T-helper 17 cell (primary cell): ENCODE measurements around the gene ACTL6B. TPM values are rescaled to one million over a fixed set of nuclear protein-coding genes. Genes with fewer than 3 reads are reported as not detected.
"Not testable (repeated sequence)": the region's sequence is repeated elsewhere in the genome, so short reads cannot be mapped to it uniquely, and the experiment has no call there.

Experiments
- ATAC-seq: fragments of 150-1000 bp; cut with Tn5 transposase; 2 replicates; pipeline ENCODE4 v1.10.0; 2021; ENCODE audit warnings: mild to moderate bottlenecking, moderate library complexity
- DNase-seq, 3 donors: peaks; one replicate each; pipeline versions ENCODE4 v3.0.0 to v3.0.0-alpha.2; 2020 to 2021
- H3K9me3 ChIP-seq: one replicate; pipeline ENCODE4 v1.7.0; 2013; ENCODE audit warnings: low read length, mild to moderate bottlenecking; ENCODE audit not compliant: control insufficient read depth, poor library complexity, severe bottlenecking
- H3K27ac Mint-ChIP-seq: one replicate; pipeline ENCODE4 v1.8.0; 2022; ENCODE audit warnings: mild to moderate bottlenecking, moderate library complexity, mixed read lengths
- H3K27me3 Mint-ChIP-seq: one replicate; pipeline ENCODE4 v1.8.0; 2022; ENCODE audit warnings: mixed read lengths
- H3K36me3 Mint-ChIP-seq: one replicate; pipeline ENCODE4 v1.8.0; 2022; ENCODE audit warnings: low read depth, mixed read lengths
- H3K4me1 Mint-ChIP-seq: one replicate; pipeline ENCODE4 v1.8.0; 2022; ENCODE audit warnings: mild to moderate bottlenecking, mixed read lengths
- H3K4me3 Mint-ChIP-seq: one replicate; pipeline ENCODE4 v1.8.0; 2022; ENCODE audit warnings: mild to moderate bottlenecking, moderate library complexity, mixed read lengths
- total RNA-seq, 4 donors: library from RNA in 2 of 4; stranded (reverse) in 2 of 4; gene quantifications; one replicate each; pipeline ENCODE4 v1.2.3 and lab custom pipeline; 2022 to 2026

ACTL6B gene
- total RNA-seq, 2 donors from 2014 or later = not detected

- ATAC-seq (no peak), DNase-seq (no peak)
- Mint-ChIP-seq H3K36me3 (peaks cover 2% of the 10 kb centered on the region), H3K27me3 (no peaks in the 10 kb centered on the region), H3K27ac (peak overlapping the region; percentile 95), H3K4me1 (peaks cover 19% of the 10 kb centered on the region), H3K4me3 (peak overlapping the region; percentile 21)
- no peaks in the 10 kb centered on the region for H3K9me3 ChIP-seq
Observed at GRCh38 chr7:100671353-100672327, 15.4 kb upstream of the ACTL6B start.

GRCh38 chr7:100670074-100670473 is 13.8 kb upstream of the ACTL6B start:
- peaks cover 2% of the 10 kb centered on the region for H3K36me3 Mint-ChIP-seq
- no peak overlapping the region for H3K27ac Mint-ChIP-seq
- no peaks in the 10 kb centered on the region for H3K27me3 Mint-ChIP-seq
- ATAC-seq = no peak
- no peak for DNase-seq
- H3K4me3 Mint-ChIP-seq = no peak overlapping the region
- H3K9me3 ChIP-seq = no peaks in the 10 kb centered on the region
- H3K4me1 Mint-ChIP-seq = peaks cover 16% of the 10 kb centered on the region

- H3K27ac Mint-ChIP-seq, ATAC-seq, H3K27me3 Mint-ChIP-seq, DNase-seq, H3K36me3 Mint-ChIP-seq, H3K9me3 ChIP-seq, H3K4me3 Mint-ChIP-seq: not testable (repeated sequence)
- H3K4me1 Mint-ChIP-seq = peaks cover 14% of the 10 kb centered on the region
Observed at GRCh38 chr7:100669106-100669505, 12.9 kb upstream of the ACTL6B start.

- no peaks in the 10 kb centered on the region for H3K9me3 ChIP-seq
- Mint-ChIP-seq H3K4me3 (no peak overlapping the region), H3K27ac (no peak overlapping the region), H3K36me3 (no peaks in the 10 kb centered on the region), H3K4me1 (peaks cover 9% of the 10 kb centered on the region), H3K27me3 (no peaks in the 10 kb centered on the region)
- DNase-seq (no peak), ATAC-seq (no peak)
Observed at GRCh38 chr7:100668069-100668449, 11.8 kb upstream of the ACTL6B start.

- ATAC-seq = no peak
- H3K4me3 Mint-ChIP-seq = no peak overlapping the region
- H3K4me1 Mint-ChIP-seq = peaks cover 7% of the 10 kb centered on the region
- H3K27ac Mint-ChIP-seq = no peak overlapping the region
- no peaks in the 10 kb centered on the region for H3K36me3 Mint-ChIP-seq
- H3K27me3 Mint-ChIP-seq = no peaks in the 10 kb centered on the region
- H3K9me3 ChIP-seq = no peaks in the 10 kb centered on the region
- no peak for DNase-seq
Observed at GRCh38 chr7:100667331-100668068, 11.3 kb upstream of the ACTL6B start.

GRCh38 chr7:100665168-100665726 is 9.0 kb upstream of the ACTL6B start:
- no peak overlapping the region for H3K27ac Mint-ChIP-seq
- H3K36me3 Mint-ChIP-seq = no peaks in the 10 kb centered on the region
- H3K4me3 Mint-ChIP-seq = no peak overlapping the region
- H3K27me3 Mint-ChIP-seq = no peaks in the 10 kb centered on the region
- H3K9me3 ChIP-seq = no peaks in the 10 kb centered on the region
- no peak for DNase-seq
- H3K4me1 Mint-ChIP-seq = peaks cover 2% of the 10 kb centered on the region
- ATAC-seq = no peak

- not testable (repeated sequence) for H3K27ac Mint-ChIP-seq, H3K36me3 Mint-ChIP-seq, H3K9me3 ChIP-seq, H3K4me3 Mint-ChIP-seq, DNase-seq, ATAC-seq, H3K4me1 Mint-ChIP-seq
- peaks cover 17% of the 10 kb centered on the region for H3K27me3 Mint-ChIP-seq
Observed at GRCh38 chr7:100662194-100662776, 6.0 kb upstream of the ACTL6B start.

- no peak for DNase-seq
- no peak for ATAC-seq
- no peaks in the 10 kb centered on the region for H3K9me3 ChIP-seq
- peaks cover 8% of the 10 kb centered on the region for H3K36me3 Mint-ChIP-seq
- no peak overlapping the region for H3K4me3 Mint-ChIP-seq
- peaks cover 7% of the 10 kb centered on the region for H3K4me1 Mint-ChIP-seq
- H3K27me3 Mint-ChIP-seq = peaks cover 48% of the 10 kb centered on the region
- no peak overlapping the region for H3K27ac Mint-ChIP-seq
Observed at GRCh38 chr7:100654908-100655831, 1.1 kb downstream of the ACTL6B start.

GRCh38 chr7:100649826-100650565 is 6.3 kb downstream of the ACTL6B start:
- DNase-seq = no peak
- H3K27me3 Mint-ChIP-seq = peaks cover 45% of the 10 kb centered on the region
- no peak overlapping the region for H3K4me3 Mint-ChIP-seq
- H3K4me1 Mint-ChIP-seq = peaks cover 12% of the 10 kb centered on the region
- H3K36me3 Mint-ChIP-seq = peaks cover 10% of the 10 kb centered on the region
- no peak overlapping the region for H3K27ac Mint-ChIP-seq
- no peaks in the 10 kb centered on the region for H3K9me3 ChIP-seq
- no peak for ATAC-seq

- ATAC-seq = peak; percentile 69
- Mint-ChIP-seq H3K36me3 (no peaks in the 10 kb centered on the region), H3K27ac (no peak overlapping the region), H3K27me3 (peaks cover 3% of the 10 kb centered on the region), H3K4me3 (no peak overlapping the region), H3K4me1 (peaks cover 7% of the 10 kb centered on the region)
- H3K9me3 ChIP-seq = no peaks in the 10 kb centered on the region
- no peak for DNase-seq
Observed at GRCh38 chr7:100642534-100642907, 13.7 kb downstream of the ACTL6B start.

- ATAC-seq (no peak), DNase-seq (no peak)
- Mint-ChIP-seq H3K4me3 (no peak overlapping the region), H3K27ac (no peak overlapping the region), H3K4me1 (peaks cover 7% of the 10 kb centered on the region), H3K27me3 (no peaks in the 10 kb centered on the region), H3K36me3 (no peaks in the 10 kb centered on the region)
- no peaks in the 10 kb centered on the region for H3K9me3 ChIP-seq
Observed at GRCh38 chr7:100641860-100642533, 14.3 kb downstream of the ACTL6B start.
